HG02642 (cell line): ENCODE measurements around the gene NEK2.
A peak's percentile ranks its signal among the peaks of the same experiment; 100 is the strongest.
"Not testable (repeated sequence)": the region's sequence is repeated elsewhere in the genome, so short reads cannot be mapped to it uniquely, and the experiment has no call there.

Experiments
- ATAC-seq: cut with Tn5 transposase; IDR thresholded peaks from one replicate; pipeline ENCODE4 v1.9.1; 2021; ENCODE audit warnings: mild to moderate bottlenecking; ENCODE audit not compliant: unreplicated experiment, poor library complexity

NEK2 gene

DNA sequence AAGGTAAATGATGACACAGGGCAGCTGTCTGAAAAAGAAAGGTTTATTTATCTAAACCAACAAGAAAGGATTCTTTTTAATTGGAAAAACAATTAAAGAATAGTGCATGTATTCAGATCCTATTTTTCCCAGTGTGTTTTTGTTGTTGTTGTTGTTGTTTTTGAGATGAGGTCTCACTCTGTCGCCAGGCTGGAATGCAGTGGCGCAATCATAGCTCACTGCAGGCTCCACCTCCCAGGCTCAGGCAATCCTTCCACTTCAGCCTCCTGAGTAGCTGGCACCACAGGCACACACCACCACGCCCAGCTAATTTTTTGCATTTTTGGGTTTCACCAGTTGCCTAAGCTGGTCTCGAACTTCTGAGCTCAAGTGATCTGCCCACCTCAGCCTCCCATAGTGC, 22.1 kb downstream of the NEK2 start:
- no peak for ATAC-seq

DNA sequence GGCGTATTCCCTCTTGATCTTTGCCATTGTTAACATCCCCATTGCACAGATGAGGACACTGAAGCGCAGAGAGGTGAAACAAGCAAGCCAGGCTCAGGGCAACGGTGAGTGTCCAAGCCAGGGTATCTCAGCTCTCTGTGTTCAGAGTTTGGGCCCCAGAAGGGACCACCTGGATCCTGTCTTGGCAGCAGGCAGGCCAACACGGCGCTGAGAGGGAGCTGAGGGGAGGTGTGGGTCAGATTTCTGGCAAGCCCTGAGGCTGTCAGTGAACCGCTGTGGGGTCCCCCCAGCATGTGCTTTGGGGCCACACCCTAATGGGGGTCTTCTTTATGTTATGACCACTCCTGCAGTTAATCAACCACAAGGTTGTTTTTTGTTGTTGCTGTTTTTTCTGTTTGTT, 23.1 kb downstream of the NEK2 start:
- ATAC-seq, result no peak

DNA sequence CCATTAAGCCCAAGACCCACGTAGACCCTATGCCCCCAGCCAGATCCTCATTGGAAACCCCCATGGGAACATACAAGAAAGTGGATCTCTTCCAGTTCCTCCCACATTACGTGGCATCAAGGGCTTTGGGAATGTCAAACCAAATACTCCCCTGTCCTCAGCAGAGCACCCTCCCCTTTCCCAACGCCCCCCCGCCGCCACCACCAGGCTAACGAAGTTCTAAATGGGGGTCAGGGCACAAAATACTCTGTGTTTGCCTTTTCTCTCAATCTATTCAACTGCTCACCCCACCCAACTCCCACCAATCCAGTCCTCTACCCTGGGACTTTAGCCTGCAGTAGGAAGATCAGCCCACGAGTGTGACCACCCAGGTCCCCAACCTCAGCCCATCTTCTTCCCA, 24.5 kb downstream of the NEK2 start:
- ATAC-seq, result no peak

DNA sequence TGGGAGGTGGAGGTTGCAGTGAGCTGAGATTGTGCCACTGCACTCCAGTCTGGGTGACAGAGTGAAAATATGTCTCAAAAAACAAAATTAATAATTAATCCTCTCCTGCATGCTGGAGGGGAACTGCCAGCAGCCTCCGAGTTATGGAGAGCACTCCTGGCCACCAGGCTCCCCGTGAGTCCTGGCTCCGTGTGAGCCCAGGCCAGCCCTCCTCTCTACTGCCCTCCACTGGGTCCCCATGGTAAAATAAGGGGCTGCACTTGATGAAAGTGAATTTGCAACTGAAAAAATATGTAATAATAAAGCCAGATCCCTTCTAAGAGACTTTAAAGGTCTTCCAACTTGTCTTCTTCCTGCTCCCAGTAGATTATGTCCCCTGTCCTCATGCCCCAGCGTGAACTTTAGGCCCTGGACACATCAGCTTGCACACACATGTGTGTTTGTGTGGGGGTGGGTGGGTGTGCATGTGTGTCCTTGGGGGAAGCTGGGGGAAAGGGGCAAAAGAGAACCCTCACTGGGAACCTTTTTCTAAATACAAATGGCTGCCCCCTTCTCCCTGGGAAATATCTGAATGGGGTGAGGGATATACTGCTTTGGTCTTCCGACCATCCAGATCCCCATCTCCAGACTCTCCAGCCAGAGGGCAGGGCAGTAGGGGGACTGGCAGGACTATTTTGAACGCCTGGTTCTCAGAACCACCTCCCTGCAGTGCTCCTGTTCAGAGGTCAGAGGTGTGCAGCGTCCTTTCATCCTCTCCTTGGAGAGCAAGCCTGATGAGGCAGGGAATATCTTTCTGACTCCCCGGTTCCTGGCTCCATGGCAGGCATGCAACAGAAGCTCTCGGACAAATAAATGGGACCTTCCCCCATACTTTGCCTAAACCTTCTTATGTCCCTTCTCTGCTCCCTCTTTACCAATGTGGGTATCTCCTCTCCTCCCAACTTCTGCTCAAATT, 26.2 kb downstream of the NEK2 start:
- ATAC-seq, result peak; percentile 64

DNA sequence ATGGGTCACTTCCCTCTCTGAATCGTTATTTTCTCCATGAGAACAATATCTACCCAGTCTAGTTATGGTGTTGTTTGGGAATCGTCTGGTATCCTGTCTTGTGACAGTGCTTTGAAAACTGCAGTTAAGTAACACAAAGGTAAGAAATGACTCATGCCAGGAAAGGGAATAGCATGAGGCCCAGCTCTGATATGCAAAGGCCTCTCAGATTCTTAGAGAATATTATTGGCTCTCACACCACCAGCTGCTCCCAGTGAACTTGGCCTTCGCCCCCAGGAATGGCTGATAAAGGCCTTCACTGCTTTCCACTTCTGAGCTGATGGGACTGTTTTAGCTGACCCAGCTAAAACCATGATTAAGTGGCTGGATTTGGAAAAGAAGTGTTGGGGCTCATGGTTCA, 27.1 kb downstream of the NEK2 start:
- no peak for ATAC-seq

DNA sequence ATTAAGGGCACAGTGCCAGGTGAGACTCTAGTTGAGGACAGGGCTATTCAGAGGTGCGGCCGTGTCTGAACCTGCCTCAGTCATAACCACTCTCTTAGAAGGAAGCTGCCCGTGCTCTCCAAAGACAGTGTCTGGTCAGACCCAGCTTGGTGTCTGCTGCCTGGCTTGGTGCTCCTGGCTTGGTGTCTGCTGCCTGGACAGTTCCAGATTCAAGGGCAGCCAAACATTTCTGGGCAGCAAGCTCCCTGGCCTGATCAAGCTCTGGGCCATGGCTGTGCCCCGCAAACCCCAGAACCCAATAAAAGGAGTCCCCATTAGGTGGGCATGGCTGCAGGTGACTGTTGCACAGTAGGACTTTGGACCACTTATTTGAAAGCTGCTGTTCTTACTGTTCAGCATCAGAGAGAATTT, 27.7 kb downstream of the NEK2 start:
- ATAC-seq, result no peak

DNA sequence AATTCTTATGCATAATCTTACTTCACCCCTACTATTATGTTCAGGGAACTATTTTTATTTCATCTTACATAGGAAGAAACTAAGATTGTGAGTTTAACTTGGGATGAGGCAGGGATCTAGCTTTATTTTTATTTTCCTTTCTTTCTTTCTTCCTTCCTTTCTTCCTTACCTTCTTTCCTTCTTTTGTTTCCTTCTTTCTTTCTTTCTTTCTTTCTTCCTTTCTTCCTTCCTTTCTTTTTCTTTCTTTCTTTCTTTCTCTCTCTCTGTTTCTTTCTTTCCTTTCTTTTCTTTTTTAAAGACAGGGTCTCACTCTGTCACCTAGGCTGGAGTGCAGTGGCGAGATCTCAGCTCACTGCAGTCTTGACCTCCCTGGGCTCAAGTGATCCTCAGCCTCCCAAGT, 28.9 kb downstream of the NEK2 start:
- no peak for ATAC-seq

DNA sequence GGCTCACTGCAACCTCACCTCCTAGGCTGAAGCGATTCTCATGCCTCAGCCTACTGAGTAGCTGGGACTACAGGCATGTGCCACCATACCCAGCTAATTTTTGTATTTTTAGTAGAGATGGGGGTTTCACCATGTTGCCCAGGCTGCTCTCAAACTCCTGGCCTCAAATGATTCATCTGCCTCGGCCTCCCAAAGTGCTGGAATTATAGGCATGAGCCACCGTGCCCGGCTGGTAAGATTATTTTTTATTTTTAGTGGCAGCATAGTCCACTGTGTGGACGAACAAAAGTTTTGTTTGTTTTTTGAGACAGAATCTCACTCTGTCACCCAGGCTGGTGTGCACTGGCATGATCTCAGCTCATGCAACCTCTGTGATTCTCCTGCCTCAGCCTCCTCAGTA, 29.8 kb downstream of the NEK2 start:
- not testable (repeated sequence) for ATAC-seq

DNA sequence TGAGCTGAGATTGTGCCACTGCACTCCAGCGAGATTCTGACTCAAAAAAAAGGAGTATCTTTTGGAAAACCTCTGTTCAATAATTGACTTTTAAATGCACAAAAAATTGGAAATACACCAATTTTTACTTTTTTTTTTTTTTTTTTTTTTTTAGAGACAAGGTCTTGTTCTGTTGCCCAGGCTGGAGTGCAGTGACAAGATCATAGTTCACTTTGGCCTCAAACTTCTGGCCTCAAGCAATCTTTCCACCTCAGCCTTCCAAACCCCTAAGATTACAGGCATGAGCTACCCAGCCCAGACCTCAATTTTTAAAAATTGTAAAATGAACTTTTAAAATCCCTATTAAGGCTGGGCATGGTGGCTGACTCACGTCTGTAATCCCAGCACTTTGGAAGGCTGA, 30.8 kb downstream of the NEK2 start:
- ATAC-seq, result no peak

DNA sequence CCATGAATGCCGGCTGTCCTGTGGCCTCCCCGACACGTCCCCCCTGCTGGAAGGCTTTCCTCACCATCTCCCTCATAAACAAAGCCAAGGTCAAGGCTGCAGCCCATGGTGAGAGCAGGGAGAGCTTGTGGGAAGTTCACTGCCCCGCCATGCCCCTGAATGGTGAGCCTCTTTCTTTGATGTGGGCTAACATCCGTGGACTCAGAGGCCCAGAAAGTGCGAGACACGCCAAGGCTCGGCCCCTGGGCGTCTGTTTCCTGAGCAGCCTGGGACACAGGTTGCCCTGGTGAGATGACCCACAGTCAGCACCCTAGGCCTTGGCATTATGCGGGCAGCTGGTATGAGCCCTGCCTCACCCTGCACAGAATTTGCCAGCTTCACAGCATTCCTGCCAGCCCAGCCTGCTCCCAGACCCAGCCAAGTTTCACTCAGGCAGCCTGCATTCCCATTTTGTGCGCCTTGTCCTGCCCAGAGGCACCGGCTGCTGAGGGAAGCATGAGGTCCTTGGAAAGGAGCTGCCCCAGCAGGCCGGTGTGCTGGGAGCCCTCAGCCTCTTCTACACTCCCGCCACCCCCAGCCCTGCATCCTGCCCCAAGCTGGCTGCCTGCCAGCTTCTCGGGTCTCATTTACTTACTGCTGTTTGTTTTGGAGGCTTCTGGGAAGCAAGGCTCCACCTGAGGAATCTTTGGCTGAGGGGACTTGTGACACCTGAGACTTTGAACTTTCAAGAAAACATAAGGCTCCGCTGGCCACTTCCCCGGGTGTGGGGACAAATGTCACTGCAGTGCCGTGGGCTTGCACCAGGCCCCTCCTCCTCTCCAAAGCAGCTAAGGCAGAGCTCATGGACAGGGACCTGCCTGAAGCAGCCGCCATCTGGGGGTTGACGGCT, 31.9 kb downstream of the NEK2 start:
- no peak for ATAC-seq

DNA sequence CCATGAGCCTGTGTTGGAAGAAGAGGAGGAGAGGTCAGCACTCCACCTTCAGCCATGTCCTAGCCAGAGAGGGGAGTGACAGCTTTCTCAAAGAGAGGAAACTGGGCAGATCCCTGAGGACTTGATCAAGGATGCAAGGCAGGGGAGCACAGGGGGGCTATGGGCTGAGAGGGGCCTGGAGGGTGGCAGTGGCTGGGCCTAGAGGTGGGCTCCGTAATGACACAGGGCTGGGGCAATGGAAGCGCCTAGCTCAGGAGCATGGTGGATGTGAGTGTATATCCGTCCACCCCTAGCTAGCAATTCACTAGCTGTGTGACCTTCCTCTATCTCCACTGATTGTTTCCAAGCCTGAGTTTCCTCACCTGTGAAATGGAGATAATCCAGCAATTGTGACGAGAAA, 32.6 kb downstream of the NEK2 start:
- ATAC-seq, result no peak

DNA sequence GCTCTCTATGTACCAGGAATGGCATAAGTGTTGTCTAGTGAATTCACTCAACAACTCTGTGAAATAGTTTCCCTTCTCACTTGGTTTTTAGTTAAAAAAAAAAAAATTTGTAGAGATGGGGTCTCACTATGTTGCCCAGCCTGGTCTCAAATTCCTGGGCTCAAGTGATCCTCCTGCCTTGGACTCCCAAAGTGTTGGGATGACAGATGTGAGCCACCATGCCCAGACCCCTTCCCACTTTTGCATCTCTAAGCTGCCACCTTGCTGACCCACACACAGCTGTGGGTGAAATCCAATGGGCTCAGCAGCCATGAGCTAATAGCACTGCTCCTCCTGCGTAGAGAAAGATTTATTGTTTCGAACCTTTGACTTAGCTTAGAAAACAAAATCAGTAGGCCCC, 33.5 kb downstream of the NEK2 start:
- ATAC-seq, result no peak

DNA sequence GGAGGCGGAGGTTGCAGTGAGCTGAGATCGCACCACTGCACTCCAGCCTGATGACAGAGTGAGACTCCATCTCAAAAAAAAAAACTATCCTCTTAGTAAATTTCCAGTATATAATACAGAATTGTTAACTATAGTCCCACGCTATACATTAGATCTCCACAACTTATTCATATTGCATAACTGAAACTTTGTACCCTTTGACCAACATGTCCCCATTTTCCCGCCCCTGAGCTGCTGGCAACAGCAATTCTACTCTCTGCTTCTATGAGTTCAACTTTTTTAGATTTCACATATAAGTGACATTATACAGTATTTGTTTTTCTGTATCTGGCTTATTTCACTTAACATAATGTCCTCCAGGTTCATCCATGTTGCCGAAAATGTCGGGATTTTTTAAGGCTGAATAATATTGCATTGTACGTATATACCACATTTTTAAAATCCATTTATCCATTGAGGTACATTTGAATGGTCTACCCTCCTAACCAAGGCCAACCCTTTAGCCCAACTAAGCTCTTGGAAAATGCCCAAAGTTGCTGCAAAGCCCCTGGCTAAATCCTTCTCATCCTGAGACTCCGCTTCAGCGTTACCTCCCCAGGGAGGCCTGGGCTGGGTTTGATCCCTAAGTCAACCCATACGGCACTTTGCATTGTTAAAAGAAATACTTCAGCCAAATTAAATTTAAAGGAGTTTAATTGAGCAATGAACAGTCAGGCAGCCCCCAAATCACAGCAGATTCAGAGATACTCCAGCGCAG, 34.2 kb downstream of the NEK2 start:
- ATAC-seq, result no peak

DNA sequence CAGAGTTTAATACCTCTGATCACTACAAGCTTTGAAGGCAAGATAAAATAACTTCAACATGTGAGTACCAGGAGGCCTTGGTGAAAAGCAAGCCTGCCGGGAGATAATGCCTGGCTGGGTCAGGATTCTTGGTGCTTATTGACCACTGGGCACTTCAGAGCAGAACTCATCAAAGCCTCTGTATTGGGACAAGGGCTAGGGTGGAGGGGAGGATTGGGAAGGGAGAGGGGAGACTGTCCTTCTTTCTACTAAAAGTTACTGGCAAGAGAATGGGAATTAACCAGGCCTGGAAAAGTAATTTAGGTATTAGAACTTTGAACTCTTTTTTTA, 35.2 kb downstream of the NEK2 start:
- ATAC-seq, result no peak

DNA sequence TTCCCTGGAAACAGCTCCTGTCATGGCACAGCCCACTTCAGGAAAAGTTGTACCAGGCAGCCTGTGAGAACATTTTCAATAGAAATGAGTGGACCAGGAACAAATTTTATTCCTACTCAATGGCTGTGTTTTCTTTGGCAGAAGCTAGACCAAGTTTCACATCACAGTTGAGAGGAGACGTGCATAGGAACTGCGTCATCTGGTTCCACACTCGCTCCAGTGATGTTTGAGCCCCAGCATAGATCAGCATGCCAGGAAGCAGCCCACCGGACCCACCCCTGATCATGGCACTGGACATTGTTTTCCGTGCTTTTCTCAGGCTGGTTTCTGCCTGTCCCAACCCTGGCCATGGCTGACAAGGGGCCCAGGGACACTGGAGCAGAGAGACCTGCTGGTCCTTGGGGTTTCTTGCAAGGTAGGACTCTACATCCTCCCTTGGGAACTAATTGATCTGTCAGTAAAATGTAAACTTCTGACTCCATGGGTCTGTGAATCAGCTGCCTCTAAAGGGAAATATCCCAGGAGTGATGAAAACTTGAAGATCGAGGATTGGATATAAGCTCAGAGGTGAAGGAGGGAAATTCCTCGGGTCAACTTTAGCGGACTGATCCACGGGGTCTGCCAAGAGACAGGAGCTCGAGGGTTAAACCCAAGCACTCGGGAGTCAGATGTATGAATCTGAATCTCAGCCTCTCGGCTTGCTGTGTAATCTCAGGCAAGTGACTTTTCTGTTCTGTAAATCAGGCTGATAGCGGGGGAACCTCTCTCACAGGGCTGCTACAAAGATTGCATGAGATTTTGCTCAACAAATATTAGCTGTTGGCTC, 35.7 kb downstream of the NEK2 start:
- ATAC-seq, result no peak

DNA sequence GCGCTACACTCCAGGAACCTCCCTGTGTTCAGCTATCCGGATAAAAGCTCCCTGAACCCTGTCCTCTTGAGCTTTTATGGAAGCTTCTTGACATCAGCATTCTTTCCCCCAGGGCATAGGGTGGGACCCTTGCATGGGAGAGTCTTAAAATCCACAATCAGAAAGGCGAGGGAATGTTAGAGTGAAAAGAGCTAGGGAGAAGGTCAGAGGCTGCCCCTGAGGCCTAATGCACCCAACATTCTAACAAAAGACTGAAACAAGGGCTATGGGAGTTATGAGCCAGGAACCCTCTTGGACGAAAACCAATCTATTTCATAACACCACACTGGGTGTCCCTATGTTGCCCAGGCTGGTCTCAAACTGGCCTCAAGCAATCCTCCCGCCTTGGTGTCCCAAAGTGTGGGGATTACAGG, 36.7 kb downstream of the NEK2 start:
- ATAC-seq, result no peak

DNA sequence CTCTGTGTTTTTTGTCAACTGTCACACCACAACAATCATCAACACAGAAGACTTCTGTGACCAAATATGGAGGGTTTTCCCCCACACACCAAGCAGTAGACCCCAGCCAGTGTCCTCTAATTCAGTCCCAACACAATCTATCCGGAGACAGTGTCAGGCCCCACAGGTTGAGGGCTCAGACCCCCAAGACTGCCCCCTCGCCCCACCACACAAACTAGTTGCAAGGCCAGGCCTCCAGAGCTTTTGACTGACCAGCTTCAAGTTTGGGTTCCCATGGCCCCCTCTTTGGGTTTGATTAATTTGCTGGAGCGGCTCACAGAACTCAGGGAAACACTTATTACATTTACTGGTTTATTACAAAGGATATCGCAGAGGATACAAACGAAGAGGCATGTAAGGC, 37.2 kb downstream of the NEK2 start:
- no peak for ATAC-seq

DNA sequence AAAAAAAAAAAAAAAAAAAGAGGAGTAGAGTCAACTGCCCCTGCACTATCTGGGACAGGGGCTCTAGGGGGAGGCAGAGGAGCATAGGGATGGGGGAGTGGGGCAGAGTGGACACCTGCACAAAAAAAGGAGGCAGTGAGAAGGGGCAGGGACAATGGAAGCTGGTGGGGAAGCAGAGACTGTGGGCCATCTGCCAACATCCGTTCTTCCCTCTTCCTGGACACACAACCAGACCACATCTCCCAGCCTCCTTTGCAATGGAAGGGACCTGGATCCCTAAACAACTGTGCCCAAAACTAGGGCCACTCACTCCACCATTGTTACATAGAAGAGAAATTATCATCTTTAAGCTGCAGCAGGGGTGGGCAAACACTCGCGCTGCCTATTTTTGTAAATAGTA, 38.4 kb downstream of the NEK2 start:
- no peak for ATAC-seq

DNA sequence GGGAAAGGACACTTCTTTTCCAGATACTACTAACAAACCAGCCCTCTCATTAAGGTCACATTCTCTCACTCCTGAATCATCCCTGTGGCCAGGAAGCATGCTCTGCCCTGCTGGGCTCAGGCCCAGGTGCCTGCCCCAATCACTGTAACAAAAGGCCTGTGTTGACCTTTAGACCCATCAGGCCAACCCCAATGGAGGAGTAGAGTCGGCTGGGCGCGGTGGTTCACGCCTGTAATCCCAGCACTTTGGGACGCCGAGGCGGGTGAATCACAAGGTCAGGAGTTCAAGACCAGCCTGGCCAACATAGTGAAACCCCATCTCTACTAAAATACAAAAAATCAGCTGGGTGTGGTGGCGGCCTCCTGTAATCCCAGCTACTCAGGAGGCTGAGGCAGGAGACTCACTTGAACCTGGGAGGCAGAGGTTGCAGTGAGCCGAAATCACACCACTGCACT, 38.8 kb downstream of the NEK2 start:
- not testable (repeated sequence) for ATAC-seq
